ENCODE data around the gene RASGEF1C.

DNA sequence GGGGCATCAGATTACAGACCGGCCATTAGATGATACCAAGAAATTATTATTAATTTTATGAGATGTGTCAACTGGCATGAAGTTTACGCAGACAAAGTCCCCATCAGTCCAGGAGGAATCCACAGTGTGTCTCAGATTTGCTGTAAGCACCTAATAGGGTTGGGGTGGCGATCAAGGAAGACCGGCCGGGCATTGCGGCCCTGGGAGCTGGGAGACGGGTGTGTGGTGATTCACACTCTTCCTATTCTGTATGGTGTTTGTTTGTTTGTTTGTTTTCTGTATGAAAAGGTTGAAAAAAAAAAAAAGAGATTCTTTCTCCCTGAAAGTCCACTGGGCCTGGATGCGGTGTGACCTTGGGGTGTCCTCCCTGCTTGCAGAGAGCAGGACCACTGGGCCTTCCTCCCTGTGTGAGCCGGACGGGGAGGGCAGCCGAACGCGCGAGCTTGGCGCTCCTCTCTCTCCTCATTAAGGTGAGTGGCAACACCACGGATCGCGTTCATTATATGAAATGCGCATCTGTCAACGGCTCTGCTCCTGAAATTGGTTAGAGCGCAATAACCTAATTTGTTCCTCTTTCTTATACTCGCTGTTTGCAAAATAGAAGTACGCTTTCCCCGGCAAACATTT is 15.1 kb downstream of the RASGEF1C start:
- TF ChIP-seq CTCF (conservative IDR thresholded peaks at IDR 0.05; ENCODE audit: low read length): no peak
- no peak for TF ChIP-seq EZH2phosphoT487 (IDR thresholded peaks at IDR 0.05; ENCODE audit: borderline replicate concordance, low read depth, low read length)
